Astrocyte (in vitro differentiated cells and primary cell): ENCODE measurements around the gene IL32. TPM values are rescaled to one million over a fixed set of nuclear protein-coding genes. Genes with fewer than 3 reads are reported as not detected.

ENCODE experiments used
- DNase-seq: peaks from one replicate; pipeline ENCODE4 v3.0.0-alpha.2; 2010; ENCODE audit warnings: low read depth
- FAIRE-seq: peaks from 2 replicates; lab custom pipeline; 2011; peaks lifted over from hg19 to GRCh38; lab: Jason Lieb, UNC
- H2AFZ ChIP-seq: 2 replicates; pipeline ENCODE4 v1.6.0; 2012; ENCODE audit warnings: low read depth, low read length, inconsistent platforms
- H3K27ac ChIP-seq: 2 replicates; pipeline ENCODE4 v1.5.1; 2011; ENCODE audit warnings: low read depth, low read length, inconsistent platforms
- H3K27me3 ChIP-seq: 2 replicates; pipeline ENCODE4 v1.6.0; 2011; ENCODE audit warnings: low read length, inconsistent platforms; ENCODE audit not compliant: insufficient read depth
- H3K36me3 ChIP-seq: 2 replicates; pipeline ENCODE4 v1.5.1; 2011; ENCODE audit warnings: low read length, inconsistent platforms; ENCODE audit not compliant: insufficient read depth
- H3K4me1 ChIP-seq: 2 replicates; pipeline ENCODE4 v1.5.1; 2011; ENCODE audit warnings: low read length, inconsistent platforms; ENCODE audit not compliant: insufficient read depth
- H3K4me2 ChIP-seq: 2 replicates; pipeline ENCODE4 v1.6.0; 2012; ENCODE audit warnings: low read length, inconsistent platforms
- H3K4me3 ChIP-seq: 2 replicates; pipeline ENCODE4 v1.5.1; 2011; ENCODE audit warnings: low read depth, mild to moderate bottlenecking, low read length, inconsistent platforms; ENCODE audit not compliant: insufficient read depth
- H3K79me2 ChIP-seq: 2 replicates; pipeline ENCODE4 v1.6.0; 2012; ENCODE audit warnings: mild to moderate bottlenecking, low read length, inconsistent platforms; ENCODE audit not compliant: insufficient read depth
- H3K9ac ChIP-seq: 2 replicates; pipeline ENCODE4 v1.6.0; 2012; ENCODE audit warnings: mild to moderate bottlenecking, low read length, inconsistent platforms
- H3K9me3 ChIP-seq: 2 replicates; pipeline ENCODE4 v1.5.1; 2012; ENCODE audit warnings: low read depth, mild to moderate bottlenecking, low read length, inconsistent platforms; ENCODE audit not compliant: insufficient read depth
- H4K20me1 ChIP-seq: 2 replicates; pipeline ENCODE4 v1.6.0; 2012; ENCODE audit warnings: low read length, inconsistent platforms; ENCODE audit not compliant: insufficient read depth
- H3K27ac Mint-ChIP-seq: one replicate; pipeline ENCODE4 v1.8.0; 2021; ENCODE audit warnings: mild to moderate bottlenecking, mixed read lengths; ENCODE audit not compliant: unreplicated experiment
- H3K27me3 Mint-ChIP-seq: one replicate; pipeline ENCODE4 v1.8.0; 2021; ENCODE audit warnings: low read depth, mixed read lengths; ENCODE audit not compliant: unreplicated experiment
- H3K36me3 Mint-ChIP-seq: one replicate; pipeline ENCODE4 v1.8.0; 2021; ENCODE audit warnings: low read depth, mixed read lengths; ENCODE audit not compliant: unreplicated experiment
- H3K4me1 Mint-ChIP-seq: one replicate; pipeline ENCODE4 v1.8.0; 2021; ENCODE audit warnings: low read depth, mixed read lengths; ENCODE audit not compliant: unreplicated experiment
- H3K4me3 Mint-ChIP-seq: one replicate; pipeline ENCODE4 v1.8.0; 2021; ENCODE audit warnings: mild to moderate bottlenecking, moderate library complexity, mixed read lengths; ENCODE audit not compliant: unreplicated experiment
- H3K9me3 Mint-ChIP-seq: one replicate; pipeline ENCODE4 v1.8.0; 2021; ENCODE audit warnings: mild to moderate bottlenecking, mixed read lengths; ENCODE audit not compliant: unreplicated experiment
- CTCF ChIP-seq: IDR thresholded peaks from 2 replicates; pipeline ENCODE4 v1.5.1; 2011; ENCODE audit warnings: low read depth, mild to moderate bottlenecking, inconsistent platforms, low read length, moderate library complexity; ENCODE audit not compliant: insufficient read depth
- EZH2 ChIP-seq: IDR thresholded peaks from 2 replicates; pipeline ENCODE4 v1.6.1; 2012; ENCODE audit warnings: mild to moderate bottlenecking, low read length, inconsistent platforms; ENCODE audit not compliant: insufficient read depth
- total RNA-seq: library from RNA; stranded (reverse); gene quantifications from 2 replicates; pipeline ENCODE4 v1.2.1, GENCODE V29; 2021

The IL32 gene
- total RNA-seq, 1 donor from 2014 or later: 43.8 TPM

- peaks cover 2% of the 10 kb centered on the region for H3K9me3 Mint-ChIP-seq
- Histone ChIP-seq H3K9ac (no peak overlapping the region), H3K27ac (no peak overlapping the region), H3K27me3 (peaks cover 6% of the 10 kb centered on the region), H2AFZ (no peak overlapping the region), H3K79me2 (no peaks in the 10 kb centered on the region), H3K4me3 (no peak overlapping the region), H3K4me1 (no peaks in the 10 kb centered on the region), H4K20me1 (no peaks in the 10 kb centered on the region), H3K9me3 (no peaks in the 10 kb centered on the region), H3K4me2 (no peak overlapping the region), H3K36me3 (no peaks in the 10 kb centered on the region)
- DNase-seq (no peak), FAIRE-seq (no peak)
- no peak overlapping the region for H3K4me3 Mint-ChIP-seq
- peaks cover 22% of the 10 kb centered on the region for H3K27me3 Mint-ChIP-seq
- TF ChIP-seq CTCF: no peak
- TF ChIP-seq EZH2: no peak
- H3K27ac Mint-ChIP-seq: no peak overlapping the region
- H3K36me3 Mint-ChIP-seq: no peaks in the 10 kb centered on the region
- H3K4me1 Mint-ChIP-seq: peaks cover 8% of the 10 kb centered on the region
Measured at GRCh38 chr16:3088925-3089716, 23.7 kb downstream of the IL32 start.

- Mint-ChIP-seq H3K4me3 (no peak overlapping the region), H3K36me3 (no peaks in the 10 kb centered on the region), H3K4me1 (peaks cover 8% of the 10 kb centered on the region), H3K9me3 (peaks cover 2% of the 10 kb centered on the region), H3K27me3 (peaks cover 21% of the 10 kb centered on the region), H3K27ac (no peak overlapping the region)
- FAIRE-seq (no peak), DNase-seq (no peak)
- H4K20me1 ChIP-seq: no peaks in the 10 kb centered on the region
- no peak overlapping the region for H3K9ac ChIP-seq
- H3K4me2 ChIP-seq: no peak overlapping the region
- H3K4me1 ChIP-seq: no peaks in the 10 kb centered on the region
- H3K4me3 ChIP-seq: no peak overlapping the region
- H2AFZ ChIP-seq: no peak overlapping the region
- no peak overlapping the region for H3K27ac ChIP-seq
- H3K9me3 ChIP-seq: no peaks in the 10 kb centered on the region
- peaks cover 6% of the 10 kb centered on the region for H3K27me3 ChIP-seq
- no peaks in the 10 kb centered on the region for H3K36me3 ChIP-seq
- H3K79me2 ChIP-seq: no peaks in the 10 kb centered on the region
- TF ChIP-seq EZH2 (no peak), CTCF (no peak)
Measured at GRCh38 chr16:3089717-3090592, 24.5 kb downstream of the IL32 start.
